NCI-H146 treated with DMSO at 0.1 percent for 48 hours (cell line): ENCODE measurements around the gene DACH2.
A peak's percentile ranks its signal among the peaks of the same experiment; 100 is the strongest.
"Not testable (repeated sequence)": the region's sequence is repeated elsewhere in the genome, so short reads cannot be mapped to it uniquely, and the experiment has no call there.

Experiments
- DNase-seq: peaks from one replicate; lab custom pipeline; 2025; ENCODE audit not compliant: unreplicated experiment; lab: John Stamatoyannopoulos, UW

The DACH2 gene

GRCh38 chrX:86148024-86148511 is at the start of gene DACH2:
Gene DACH2, plus strand, starts transcription at chrX:86148451.
- peak; percentile 72 for DNase-seq

- DNase-seq = no peak
These were observed 45.9 kb upstream of the DACH2 start for GRCh38 chrX:86102341-86102740.

GRCh38 chrX:86103061-86103460 is 45.2 kb upstream of the DACH2 start:
- no peak for DNase-seq

- no peak for DNase-seq
These were observed 43.7 kb upstream of the DACH2 start for GRCh38 chrX:86104526-86104925.

- no peak for DNase-seq
These were observed 26.3 kb upstream of the DACH2 start for GRCh38 chrX:86121916-86122315.

- peak; percentile 19 for DNase-seq
These were observed 14.5 kb upstream of the DACH2 start for GRCh38 chrX:86133761-86134160.

GRCh38 chrX:86137071-86137470 is 11.2 kb upstream of the DACH2 start:
- DNase-seq = no peak

- no peak for DNase-seq
These were observed 6.5 kb upstream of the DACH2 start for GRCh38 chrX:86141786-86142185.

GRCh38 chrX:86146102-86146501 is 2.1 kb upstream of the DACH2 start:
- no peak for DNase-seq

- DNase-seq = no peak
These were observed 343 bp downstream of the DACH2 start for GRCh38 chrX:86148594-86148993.

GRCh38 chrX:86149119-86149518 is 868 bp downstream of the DACH2 start:
- no peak for DNase-seq

GRCh38 chrX:86154553-86154952 is 6.3 kb downstream of the DACH2 start:
- DNase-seq = peak; percentile 28

GRCh38 chrX:86171366-86171765 is 23.1 kb downstream of the DACH2 start:
- DNase-seq = no peak

- no peak for DNase-seq
These were observed 30.7 kb downstream of the DACH2 start for GRCh38 chrX:86178906-86179305.

- DNase-seq = not testable (repeated sequence)
These were observed 33.1 kb downstream of the DACH2 start for GRCh38 chrX:86181325-86181724.

GRCh38 chrX:86192827-86193226 is 44.6 kb downstream of the DACH2 start:
- no peak for DNase-seq

GRCh38 chrX:86194758-86195157 is 46.5 kb downstream of the DACH2 start:
- no peak for DNase-seq

- DNase-seq = no peak
These were observed 47.1 kb downstream of the DACH2 start for GRCh38 chrX:86195343-86195742.

- no peak for DNase-seq
These were observed 49.6 kb downstream of the DACH2 start for GRCh38 chrX:86197815-86198214.

GRCh38 chrX:86210772-86211171 is 62.5 kb downstream of the DACH2 start:
- DNase-seq = no peak

- no peak for DNase-seq
These were observed 67.0 kb downstream of the DACH2 start for GRCh38 chrX:86215260-86215659.

GRCh38 chrX:86237482-86237881 is 89.2 kb downstream of the DACH2 start:
- no peak for DNase-seq

- DNase-seq = no peak
These were observed 93.3 kb downstream of the DACH2 start for GRCh38 chrX:86241547-86241946.

GRCh38 chrX:86263526-86263925 is 115.3 kb downstream of the DACH2 start:
- DNase-seq = peak; percentile 17
